Lower leg skin (tissue), 4 donors: ENCODE data around the gene DBR1. TPM values are rescaled to one million over a fixed set of nuclear protein-coding genes. Genes with fewer than 3 reads are reported as not detected.

Experiments
- DNase-seq, 2 donors: peaks; one replicate each; pipeline ENCODE4 v3.0.0-alpha.2; 2019; ENCODE audit warnings: low spot score in 2 of 2
- H3K4me3 ChIP-seq: fragments of 200-600 bp; sonication (generic); 2 replicates; pipeline ENCODE4 v1.5.1; 2017; ENCODE audit warnings: mild to moderate bottlenecking, low read depth; ENCODE audit not compliant: poor library complexity, severe bottlenecking
- CTCF ChIP-seq, 3 donors: fragments of 450-650 bp; IDR thresholded peaks; one replicate each; pipeline ENCODE4 v1.5.1; 2016; ENCODE audit warnings: antibody characterized with exemption in 3 of 3, mild to moderate bottlenecking in 3 of 3, moderate library complexity in 2 of 3
- POLR2A ChIP-seq, 2 donors: fragments of 450-650 bp; IDR thresholded peaks; one replicate each; pipeline ENCODE4 v1.6.1; 2016 to 2017; ENCODE audit warnings: antibody characterized with exemption in 2 of 2, mild to moderate bottlenecking in 1 of 2, moderate library complexity in 1 of 2
- WGBS, 2 donors: methylation state at CpG; one replicate each; pipeline ENCODE4 v1.1.5; 2018; 5-methylcytosine and 5-hydroxymethylcytosine counted together
- intact Hi-C: fragments of 100-400 bp; cut with DNase I; formaldehyde crosslinking; loops from one replicate; pipeline ENCODE4 v1.15.0; 2023; ENCODE audit warnings: low total_unique reads
- total RNA-seq, 4 donors: library from RNA; depleted of rRNA; stranded (reverse); fragments of >200 nt; gene quantifications; one replicate each; pipeline ENCODE4 v1.1.0, GENCODE V29; 2016

Gene DBR1
- total RNA-seq, 4 donors from 2014 or later, result 9.1 to 13.9 (median 11.9) TPM

- no peak for TF ChIP-seq POLR2A (IDR thresholded peaks at IDR 0.05)
- no peak for TF ChIP-seq CTCF (IDR thresholded peaks at IDR 0.05)
These were observed 38.5 kb downstream of the DBR1 start for GRCh38 chr3:138136201-138136600.

GRCh38 chr3:138135833-138136194, 38.9 kb downstream of the DBR1 start:
- intact Hi-C loops, result no loop called here
- TF ChIP-seq POLR2A (IDR thresholded peaks at IDR 0.05) (no peak), CTCF (IDR thresholded peaks at IDR 0.05) (no peak)
- no peak for DNase-seq
- WGBS, 2 donors, result 79 to 83% methylated on average over 2 of the region's 2 CpGs
- no peak overlapping the region for H3K4me3 ChIP-seq

More at GRCh38 chr3:138136201-138136600, 38.5 kb downstream of the DBR1 start:
- no peak for DNase-seq
- 78 to 80% methylated on average over 3 of the region's 3 CpGs for WGBS, 2 donors
- no peak overlapping the region for H3K4me3 ChIP-seq
- intact Hi-C loops, result no loop called here

GRCh38 chr3:138135146-138135832, 39.4 kb downstream of the DBR1 start:
- TF ChIP-seq CTCF (IDR thresholded peaks at IDR 0.05) (no peak), POLR2A (IDR thresholded peaks at IDR 0.05) (no peak)
- intact Hi-C loops, result no loop called here
- 77 to 79% methylated on average over 3 of the region's 3 CpGs for WGBS, 2 donors
- no peak for DNase-seq
- no peak overlapping the region for H3K4me3 ChIP-seq

- no peak for DNase-seq
- H3K4me3 ChIP-seq, result no peak within 1 kb of the TSS
- TF ChIP-seq POLR2A (IDR thresholded peaks at IDR 0.05) (no peak), CTCF (IDR thresholded peaks at IDR 0.05) (no peak)
- intact Hi-C loops, result no loop called here
- WGBS, 2 donors, result 85 to 92% methylated on average over 1 of the region's 1 CpG
These were observed 42.5 kb downstream of the DBR1 start, which contains the start of gene A4GNT for GRCh38 chr3:138132239-138132638. TSS of gene A4GNT (minus strand) at chr3:138132390. CDS start at chr3:138131256, 1,134 bp downstream.

GRCh38 chr3:138127636-138128365, 46.9 kb downstream of the DBR1 start:
- 80 to 100% methylated on average over 1 of the region's 1 CpG for WGBS, 2 donors
- H3K4me3 ChIP-seq, result no peak overlapping the region
- intact Hi-C loops, result no loop called here
- DNase-seq, result no peak
- no peak for TF ChIP-seq POLR2A (IDR thresholded peaks at IDR 0.05)
- TF ChIP-seq CTCF (IDR thresholded peaks at IDR 0.05), result no peak
